Mesangial cell (primary cell): ENCODE results near the gene APOLD1. TPM values are rescaled to one million over a fixed set of nuclear protein-coding genes. Genes with fewer than 3 reads are reported as not detected.

Experiments
- total RNA-seq: library from RNA; depleted of rRNA; stranded (reverse); fragments of >200 nt; gene quantifications from 2 replicates; pipeline ENCODE4 v1.2.3, GENCODE V29; 2015

The APOLD1 gene, protein sequence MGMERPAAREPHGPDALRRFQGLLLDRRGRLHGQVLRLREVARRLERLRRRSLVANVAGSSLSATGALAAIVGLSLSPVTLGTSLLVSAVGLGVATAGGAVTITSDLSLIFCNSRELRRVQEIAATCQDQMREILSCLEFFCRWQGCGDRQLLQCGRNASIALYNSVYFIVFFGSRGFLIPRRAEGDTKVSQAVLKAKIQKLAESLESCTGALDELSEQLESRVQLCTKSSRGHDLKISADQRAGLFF
- total RNA-seq, result 1.9 and 3.6 TPM in 2 replicates

GRCh38 chr12:12784911-12785814, at the start of gene APOLD1:
Gene APOLD1, plus strand, starts transcription at chr12:12785659. Its CDS starts 33 bp downstream, at chr12:12785692.

GRCh38 chr12:12813120-12814101, 28.0 kb downstream of the APOLD1 start, which contains the start of gene DDX47:
Gene DDX47, plus strand, starts transcription at chr12:12813346. Its CDS starts 22 bp downstream, at chr12:12813368.

Other genes starting within 250 kb of the APOLD1 start
- gene DUSP16, start 222.8 kb upstream of the APOLD1 start, total RNA-seq, result 9.1 and 18.4 TPM in 2 replicates
- 10.1 and 16.6 TPM in 2 replicates for gene CREBL2, start 173.8 kb upstream of the APOLD1 start, total RNA-seq
- 1.3 TPM in 1 of 2 replicates, not detected in the other for gene GPR19, start 89.5 kb upstream of the APOLD1 start, total RNA-seq
- 29.8 and 32.3 TPM in 2 replicates for gene CDKN1B, start 68.3 kb upstream of the APOLD1 start, total RNA-seq
- 49.1 and 66.3 TPM in 2 replicates for gene DDX47, start 27.7 kb downstream of the APOLD1 start, total RNA-seq
- gene GPRC5A, start 105.9 kb downstream of the APOLD1 start, total RNA-seq, result 36.7 and 53.4 TPM in 2 replicates
- gene GPRC5D, start 166.5 kb downstream of the APOLD1 start, total RNA-seq, result 0.13 TPM in 1 of 2 replicates, not detected in the other
- 18.6 and 38.0 TPM in 2 replicates for gene HEBP1, start 214.6 kb downstream of the APOLD1 start, total RNA-seq